ENCODE results near the gene KRT16. TPM values are rescaled to one million over a fixed set of nuclear protein-coding genes. Genes with fewer than 3 reads are reported as not detected.
"Not testable (repeated sequence)": the region's sequence is repeated elsewhere in the genome, so short reads cannot be mapped to it uniquely, and the experiment has no call there.

Gene KRT16
- 10 to 100 TPM in 2 of 4 donors, 1 to 10 TPM in 2; 1.1 to 78.8 (median 13.5) TPM for total RNA-seq

DNA sequence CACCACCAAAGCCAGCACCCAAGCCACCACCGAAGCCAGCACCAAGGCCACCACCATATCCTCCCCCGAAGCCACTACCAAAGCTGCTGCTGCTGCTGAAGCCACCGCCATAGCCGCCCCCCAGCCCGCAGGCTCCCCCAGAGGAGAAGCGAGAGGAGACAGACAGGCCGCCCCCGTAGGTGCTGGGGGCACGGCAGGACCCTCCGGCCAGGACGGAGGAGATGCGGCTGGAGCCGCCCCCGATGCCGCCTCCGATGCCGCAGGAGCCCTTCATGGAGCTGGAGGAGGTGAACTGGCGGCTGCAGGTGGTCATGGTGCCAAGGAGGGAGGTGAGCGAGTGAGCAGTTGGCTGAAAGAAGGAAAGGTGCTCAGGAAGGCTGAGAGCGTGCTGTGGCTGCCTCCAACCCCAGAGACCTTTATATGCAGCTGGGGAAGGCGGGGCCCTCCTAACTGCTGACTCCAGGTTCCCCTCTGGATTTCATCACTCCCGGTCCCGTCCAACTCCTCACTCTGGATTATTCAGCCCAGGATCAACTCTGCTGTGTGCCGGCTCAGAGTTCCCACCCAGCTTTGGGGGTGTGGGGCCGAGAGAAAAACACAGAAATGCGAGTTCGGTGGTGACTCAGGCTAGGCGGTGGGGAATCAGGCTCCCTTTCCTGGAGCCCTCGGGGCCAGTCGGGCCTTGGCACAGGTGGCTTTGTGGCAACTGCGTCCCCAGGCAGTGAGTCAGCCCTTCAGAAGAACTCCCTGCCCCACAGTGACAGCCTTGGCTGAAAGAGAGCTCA lies at the start of gene KRT16:
TSS of gene KRT16 (minus strand) at position 392 of the 785 bp plus-strand sequence. CDS start at position 313, 79 bp downstream.
- not testable (repeated sequence) for H3K36me3 ChIP-seq, H3K4me3 ChIP-seq, H3K9me3 ChIP-seq, H3K27ac ChIP-seq, H3K4me1 ChIP-seq
- 58 to 80% methylated on average over 1 to 12 of the region's 31 CpGs for WGBS, 2 donors (ENCODE audit: low coverage in 1 of 2)
- ATAC-seq: peak; percentile 44
- peaks cover 67% of the 10 kb centered on the region for H3K27me3 ChIP-seq

- H3K36me3 ChIP-seq: no peaks in the 10 kb centered on the region
- ATAC-seq: no peak
- H3K4me3 ChIP-seq: no peak overlapping the region
- WGBS, 2 donors (ENCODE audit: low coverage in 1 of 2): 47 to 70% methylated on average over 2 to 5 of the region's 8 CpGs
- peaks cover 0 to 16% (median 7%) of the 10 kb centered on the region in 3 donors for H3K4me1 ChIP-seq
- no peak overlapping the region for H3K27ac ChIP-seq
- TF ChIP-seq, protein P1, sequence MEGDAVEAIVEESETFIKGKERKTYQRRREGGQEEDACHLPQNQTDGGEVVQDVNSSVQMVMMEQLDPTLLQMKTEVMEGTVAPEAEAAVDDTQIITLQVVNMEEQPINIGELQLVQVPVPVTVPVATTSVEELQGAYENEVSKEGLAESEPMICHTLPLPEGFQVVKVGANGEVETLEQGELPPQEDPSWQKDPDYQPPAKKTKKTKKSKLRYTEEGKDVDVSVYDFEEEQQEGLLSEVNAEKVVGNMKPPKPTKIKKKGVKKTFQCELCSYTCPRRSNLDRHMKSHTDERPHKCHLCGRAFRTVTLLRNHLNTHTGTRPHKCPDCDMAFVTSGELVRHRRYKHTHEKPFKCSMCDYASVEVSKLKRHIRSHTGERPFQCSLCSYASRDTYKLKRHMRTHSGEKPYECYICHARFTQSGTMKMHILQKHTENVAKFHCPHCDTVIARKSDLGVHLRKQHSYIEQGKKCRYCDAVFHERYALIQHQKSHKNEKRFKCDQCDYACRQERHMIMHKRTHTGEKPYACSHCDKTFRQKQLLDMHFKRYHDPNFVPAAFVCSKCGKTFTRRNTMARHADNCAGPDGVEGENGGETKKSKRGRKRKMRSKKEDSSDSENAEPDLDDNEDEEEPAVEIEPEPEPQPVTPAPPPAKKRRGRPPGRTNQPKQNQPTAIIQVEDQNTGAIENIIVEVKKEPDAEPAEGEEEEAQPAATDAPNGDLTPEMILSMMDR (IDR thresholded peaks at IDR 0.05): no peak
- no peaks in the 10 kb centered on the region for H3K9me3 ChIP-seq
- H3K27me3 ChIP-seq: no peaks in the 10 kb centered on the region
Observed at GRCh38 chr17:41660221-41660711, 47.7 kb upstream of the KRT16 start.

- Histone ChIP-seq H3K9me3 (no peaks in the 10 kb centered on the region), H3K4me3 (no peak overlapping the region), H3K4me1 (peaks cover 0 to 18% (median 7%) of the 10 kb centered on the region in 3 donors), H3K27me3 (no peaks in the 10 kb centered on the region), H3K27ac (no peak overlapping the region), H3K36me3 (no peaks in the 10 kb centered on the region)
- TF ChIP-seq EP300 (IDR thresholded peaks at IDR 0.05): no peak
- TF ChIP-seq POLR2AphosphoS5 (IDR thresholded peaks at IDR 0.05): no peak
- no peak for TF ChIP-seq POLR2A (IDR thresholded peaks at IDR 0.05)
- TF ChIP-seq, protein P1 (IDR thresholded peaks at IDR 0.05): no peak
- no peak for ATAC-seq
- WGBS, 2 donors (ENCODE audit: low coverage in 1 of 2): 67 to 75% methylated on average over 1 to 8 of the region's 11 CpGs
Observed at GRCh38 chr17:41659427-41660212, 47.1 kb upstream of the KRT16 start.

DNA sequence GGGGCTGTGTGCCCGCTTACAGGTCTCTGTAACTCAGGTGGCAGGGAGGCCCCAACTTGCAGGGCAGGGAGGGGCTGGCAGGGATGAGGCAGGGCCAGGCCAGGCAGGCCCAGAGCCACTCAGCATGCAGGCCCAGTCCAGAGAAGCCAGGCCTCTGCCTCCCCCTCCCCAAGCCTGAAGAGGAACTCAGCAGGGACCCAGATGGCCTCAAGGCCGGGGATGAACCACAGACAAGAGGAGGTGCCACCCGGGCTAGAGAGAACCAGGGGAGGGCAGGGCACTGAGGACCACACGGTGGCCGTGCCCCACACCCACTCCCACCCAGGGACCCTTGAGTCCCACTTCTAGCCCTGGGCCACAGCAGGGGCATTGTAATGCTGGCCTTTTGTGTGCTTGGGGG lies 46.3 kb upstream of the KRT16 start:
- Histone ChIP-seq H3K36me3 (no peaks in the 10 kb centered on the region), H3K4me3 (no peak overlapping the region), H3K27me3 (no peaks in the 10 kb centered on the region), H3K4me1 (peaks cover 0 to 24% (median 7%) of the 10 kb centered on the region in 3 donors), H3K27ac (no peak overlapping the region), H3K9me3 (no peaks in the 10 kb centered on the region)
- no CpG with 5 or more reads among the region's 5 CpGs for WGBS, 2 donors (ENCODE audit: low coverage in 1 of 2)
- TF ChIP-seq EP300 (IDR thresholded peaks at IDR 0.05): no peak
- TF ChIP-seq POLR2A (IDR thresholded peaks at IDR 0.05): no peak
- TF ChIP-seq, protein P1 (IDR thresholded peaks at IDR 0.05): no peak
- TF ChIP-seq POLR2AphosphoS5 (IDR thresholded peaks at IDR 0.05): no peak
- ATAC-seq: no peak

DNA sequence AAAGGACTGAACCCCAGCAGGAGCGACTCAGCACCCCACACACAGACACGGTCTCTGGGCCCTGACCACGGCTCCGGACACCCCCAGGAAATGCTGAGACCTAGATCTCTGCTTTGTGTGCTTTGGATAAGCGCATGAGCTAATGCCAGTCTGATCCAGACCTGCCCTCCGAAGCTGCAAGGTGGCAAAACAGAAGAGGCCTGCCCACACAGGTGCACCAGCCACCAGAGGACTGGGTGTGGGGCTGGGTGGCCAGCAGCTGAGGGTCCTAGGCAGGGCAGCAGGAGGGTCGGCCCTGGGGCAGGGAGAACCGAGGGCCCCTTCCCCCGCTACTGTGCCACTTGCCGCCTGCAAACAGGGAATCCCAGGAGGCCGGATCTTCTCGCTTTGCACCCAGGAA lies 45.4 kb upstream of the KRT16 start:
- H3K36me3 ChIP-seq: no peaks in the 10 kb centered on the region
- H3K4me1 ChIP-seq: peaks cover 0 to 24% (median 7%) of the 10 kb centered on the region in 3 donors
- no peaks in the 10 kb centered on the region for H3K27me3 ChIP-seq
- no peak for ATAC-seq
- no peak overlapping the region for H3K27ac ChIP-seq
- 93% methylated on average over 6 of the region's 12 CpGs; no CpG with 5 or more reads in 1 of the 2 donors for WGBS, 2 donors (ENCODE audit: low coverage in 1 of 2)
- H3K4me3 ChIP-seq: no peak overlapping the region
- H3K9me3 ChIP-seq: no peaks in the 10 kb centered on the region
- TF ChIP-seq, protein P1 (IDR thresholded peaks at IDR 0.05): no peak
- no peak for TF ChIP-seq POLR2AphosphoS5 (IDR thresholded peaks at IDR 0.05)
- TF ChIP-seq EP300 (IDR thresholded peaks at IDR 0.05): no peak
- TF ChIP-seq POLR2A (IDR thresholded peaks at IDR 0.05): no peak
